GM12872 (cell line): ENCODE data around the gene DDX1.

ENCODE experiments used
- TF ChIP-seq, protein P1 (sequence below): IDR thresholded peaks from 3 replicates; pipeline ENCODE4 v1.5.1; 2011; ENCODE audit warnings: low read depth, mild to moderate bottlenecking, low read length, moderate library complexity; ENCODE audit not compliant: insufficient read depth

The DDX1 gene

DNA sequence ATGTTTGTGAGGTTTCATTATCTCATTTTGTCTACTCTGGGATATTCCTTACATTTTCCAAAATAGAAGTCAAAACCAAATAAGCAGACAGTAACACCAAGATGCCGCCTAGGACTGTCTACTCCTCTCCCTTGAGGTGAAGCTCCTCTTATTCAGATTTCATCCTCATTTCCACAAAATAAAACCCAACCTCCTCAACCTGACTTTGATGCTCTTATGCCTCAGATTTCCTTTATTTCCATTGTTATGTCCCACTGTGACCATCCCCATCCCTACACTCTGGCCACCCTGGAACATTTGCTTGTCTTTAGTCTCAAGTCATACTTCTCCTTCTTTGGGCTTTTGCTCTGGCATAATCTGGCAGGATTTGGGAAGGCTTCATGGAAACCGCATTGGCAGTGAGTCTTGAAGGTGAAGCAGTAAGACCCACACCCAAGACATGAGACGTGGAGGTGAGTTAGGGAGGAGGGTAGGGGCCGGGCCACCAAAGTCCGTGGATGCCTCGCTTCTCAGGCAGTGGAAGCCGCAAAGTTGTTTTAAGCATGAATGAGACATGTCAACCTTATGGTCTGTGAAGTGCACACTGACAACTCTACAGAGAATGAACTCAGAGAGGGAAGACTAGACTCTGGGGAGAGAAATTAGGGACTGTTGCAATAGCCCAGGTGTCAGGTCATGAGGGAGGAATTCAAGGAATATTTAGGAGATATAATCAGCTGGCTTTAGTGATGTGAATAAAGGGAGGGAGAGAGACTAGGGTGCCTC is 63.6 kb downstream of the DDX1 start:
- TF ChIP-seq, protein P1, sequence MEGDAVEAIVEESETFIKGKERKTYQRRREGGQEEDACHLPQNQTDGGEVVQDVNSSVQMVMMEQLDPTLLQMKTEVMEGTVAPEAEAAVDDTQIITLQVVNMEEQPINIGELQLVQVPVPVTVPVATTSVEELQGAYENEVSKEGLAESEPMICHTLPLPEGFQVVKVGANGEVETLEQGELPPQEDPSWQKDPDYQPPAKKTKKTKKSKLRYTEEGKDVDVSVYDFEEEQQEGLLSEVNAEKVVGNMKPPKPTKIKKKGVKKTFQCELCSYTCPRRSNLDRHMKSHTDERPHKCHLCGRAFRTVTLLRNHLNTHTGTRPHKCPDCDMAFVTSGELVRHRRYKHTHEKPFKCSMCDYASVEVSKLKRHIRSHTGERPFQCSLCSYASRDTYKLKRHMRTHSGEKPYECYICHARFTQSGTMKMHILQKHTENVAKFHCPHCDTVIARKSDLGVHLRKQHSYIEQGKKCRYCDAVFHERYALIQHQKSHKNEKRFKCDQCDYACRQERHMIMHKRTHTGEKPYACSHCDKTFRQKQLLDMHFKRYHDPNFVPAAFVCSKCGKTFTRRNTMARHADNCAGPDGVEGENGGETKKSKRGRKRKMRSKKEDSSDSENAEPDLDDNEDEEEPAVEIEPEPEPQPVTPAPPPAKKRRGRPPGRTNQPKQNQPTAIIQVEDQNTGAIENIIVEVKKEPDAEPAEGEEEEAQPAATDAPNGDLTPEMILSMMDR: no peak

DNA sequence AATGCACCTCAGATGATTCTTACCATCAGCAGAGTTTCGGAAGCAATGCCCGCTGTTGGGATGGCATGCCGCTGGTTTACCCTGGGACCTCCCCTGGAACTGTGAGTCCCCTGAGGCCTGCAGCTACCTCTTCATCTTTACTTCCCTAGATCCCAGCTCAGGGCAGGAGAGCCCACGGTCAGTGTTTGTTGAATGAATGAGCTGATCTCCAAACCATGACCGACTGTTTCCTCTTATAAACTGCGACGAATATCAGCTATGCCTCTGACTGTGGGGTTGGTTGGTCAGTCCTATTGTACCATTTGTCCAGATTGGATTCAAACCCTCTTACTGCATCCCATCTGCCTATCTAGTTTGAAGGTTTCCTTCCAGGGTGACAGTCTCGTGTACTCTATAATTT is 64.4 kb downstream of the DDX1 start:
- TF ChIP-seq, protein P1: no peak

DNA sequence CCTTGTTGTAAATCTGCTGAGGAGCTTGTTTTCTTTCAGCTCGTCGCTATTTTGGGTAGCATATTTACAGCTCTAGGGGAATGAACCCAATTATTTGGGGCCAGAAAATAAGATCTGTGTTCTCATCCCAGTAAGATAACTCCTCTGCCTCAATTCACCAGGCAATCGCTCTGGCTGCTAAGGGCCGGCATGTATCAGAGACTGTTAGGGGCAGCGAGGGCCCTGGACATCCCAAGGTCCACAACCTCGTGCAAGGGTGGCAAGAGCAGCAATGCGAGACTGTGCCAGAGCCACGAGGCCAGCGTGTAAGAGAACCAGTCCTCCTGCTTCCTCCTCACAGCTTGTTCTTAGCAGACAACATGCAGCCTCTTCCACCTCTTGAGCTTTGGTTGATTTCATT is 66.1 kb downstream of the DDX1 start:
- TF ChIP-seq, protein P1: no peak

DNA sequence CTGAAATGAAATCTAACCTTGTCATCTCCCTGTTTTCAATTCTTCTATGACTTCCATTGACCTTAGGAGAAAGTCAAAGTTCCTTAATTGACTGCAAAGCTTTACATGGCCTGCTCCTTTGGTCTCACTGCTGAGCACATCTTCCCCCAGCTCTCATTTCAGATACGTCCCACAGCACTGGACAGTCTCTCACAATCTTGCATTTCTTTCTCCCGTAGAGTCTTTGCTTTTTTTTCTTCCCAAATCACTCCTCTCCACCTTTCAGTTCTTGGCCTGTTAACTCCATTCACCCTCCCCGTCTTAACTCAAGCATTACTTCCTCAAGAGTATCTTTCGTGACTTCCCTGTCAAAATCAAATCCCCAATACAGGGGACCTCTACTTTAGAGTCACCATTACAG is 67.2 kb downstream of the DDX1 start:
- TF ChIP-seq, protein P1: no peak

DNA sequence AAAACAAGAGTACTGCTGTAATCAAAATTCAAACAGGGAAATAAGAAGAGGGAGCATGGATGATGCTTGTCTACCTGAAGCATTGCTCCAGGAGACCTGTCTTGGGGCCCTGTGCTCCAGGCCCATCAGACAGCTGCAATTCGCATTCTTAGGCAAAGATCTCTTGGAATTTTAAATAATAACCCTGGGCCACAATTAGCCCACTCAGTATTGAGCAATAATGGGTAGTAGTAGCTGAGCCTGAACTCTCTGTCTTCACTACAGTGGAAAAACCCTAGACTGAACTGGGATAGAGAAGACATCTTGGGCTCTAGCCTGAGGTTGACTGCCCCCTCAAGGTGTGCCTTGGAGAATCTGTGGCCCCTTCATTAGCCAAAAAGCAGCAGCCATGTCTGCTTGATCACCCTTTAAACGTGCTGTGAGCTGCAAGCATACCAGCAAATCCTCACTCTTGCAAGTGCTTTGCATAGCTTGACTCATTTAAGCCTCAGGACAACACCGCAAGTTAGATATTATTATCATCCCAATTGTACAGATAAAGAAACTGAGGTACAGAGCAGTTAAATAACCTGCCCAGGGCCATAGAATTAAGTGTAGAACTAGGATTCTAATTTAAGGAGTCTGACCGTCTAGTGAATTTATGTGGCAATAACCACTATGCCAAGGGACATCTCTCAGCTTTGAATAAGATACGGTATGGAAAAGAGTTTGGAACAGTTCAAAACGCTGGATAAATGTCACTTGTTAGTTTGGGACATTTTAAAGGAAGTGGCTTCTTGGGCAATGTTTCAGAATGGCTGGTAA is 69.0 kb downstream of the DDX1 start:
- TF ChIP-seq, protein P1: no peak

DNA sequence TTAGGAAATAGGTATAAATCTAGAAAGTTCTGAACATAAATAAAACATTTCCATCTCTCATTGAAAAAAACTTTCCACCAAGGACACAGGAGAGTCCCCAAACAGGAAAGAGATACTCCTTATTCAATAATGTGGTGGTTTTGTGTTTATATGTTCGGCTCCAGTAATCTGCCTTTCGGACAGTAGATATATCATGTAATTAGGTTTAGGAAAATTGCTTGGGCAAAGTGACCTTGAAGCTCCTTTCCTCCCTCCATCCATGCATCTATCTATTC is 69.6 kb downstream of the DDX1 start:
- TF ChIP-seq, protein P1: no peak

DNA sequence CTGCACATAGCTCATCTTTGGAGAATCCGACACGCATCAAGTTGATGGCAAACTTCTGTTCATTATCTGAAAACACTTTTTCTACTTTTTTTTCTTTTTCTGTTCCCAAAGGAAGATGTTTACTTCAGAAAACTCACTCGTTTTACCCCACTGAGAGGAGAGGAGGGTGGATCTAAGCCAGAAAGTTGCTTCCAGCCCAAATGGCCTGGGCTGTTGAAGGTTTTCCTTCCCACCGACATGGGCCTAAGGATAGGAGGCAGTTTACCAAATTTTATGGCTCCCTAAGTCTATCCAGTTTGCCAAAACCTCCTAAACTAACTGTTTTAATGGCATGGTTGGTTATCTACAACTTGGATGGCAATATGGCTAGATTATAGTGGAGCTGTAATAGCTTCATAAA is 70.4 kb downstream of the DDX1 start:
- TF ChIP-seq, protein P1: no peak
